GM12878 (cell line): ENCODE data around the gene UGT3A2. TPM values are rescaled to one million over a fixed set of nuclear protein-coding genes. Genes with fewer than 3 reads are reported as not detected.

Source experiments
- EGR1 ChIP-seq, 2 experiments: IDR thresholded peaks; 1 replicate in 1 of 2; 2 replicates in 1 of 2; pipeline ENCODE4 v1.6.1; 2011 to 2012; ENCODE audit warnings: low read depth in 2 of 2, low read length in 2 of 2, borderline replicate concordance in 1 of 2, mild to moderate bottlenecking in 1 of 2, moderate library complexity in 1 of 2
- EP300 ChIP-seq, 2 experiments: fragments of 150-350 bp in 1 of 2; IDR thresholded peaks; 2 replicates each; pipeline ENCODE4 v1.6.1; 2011 to 2012; ENCODE audit warnings: low read depth in 2 of 2, low read length in 2 of 2, borderline replicate concordance in 1 of 2, improper control_type of control experiment in 1 of 2, inconsistent platforms in 1 of 2; ENCODE audit not compliant: control insufficient read depth in 1 of 2
- ETV6 ChIP-seq, 2 experiments: fragments of 450-650 bp in 1 of 2; IDR thresholded peaks in 1 of 2; conservative IDR thresholded peaks in 1 of 2; 2 replicates each; pipeline ENCODE4 v1.6.1; 2014; ENCODE audit warnings: antibody characterized with exemption in 1 of 2, borderline replicate concordance in 1 of 2, low read depth in 1 of 2, mild to moderate bottlenecking in 1 of 2, moderate library complexity in 1 of 2
- HDAC6 ChIP-seq: fragments of 200-600 bp; sonication (generic); IDR thresholded peaks from one replicate; pipeline ENCODE4 v1.8.0; 2017; ENCODE audit warnings: antibody characterized with exemption; ENCODE audit not compliant: unreplicated experiment
- KDM1A ChIP-seq: fragments of 200-600 bp; sonication (generic); IDR thresholded peaks from 2 replicates; pipeline ENCODE4 v1.6.1; 2016; ENCODE audit warnings: borderline replicate concordance
- MTA2 ChIP-seq: fragments of 450-650 bp; IDR thresholded peaks from 2 replicates; pipeline ENCODE4 v1.6.1; 2016; ENCODE audit warnings: low read depth, mild to moderate bottlenecking, moderate library complexity
- NR2C2 ChIP-seq: IDR thresholded peaks from 2 replicates; pipeline ENCODE4 v1.6.1; 2011; ENCODE audit warnings: borderline replicate concordance, low read depth; ENCODE audit not compliant: control insufficient read depth, insufficient read length
- SIN3A ChIP-seq: IDR thresholded peaks from 2 replicates; pipeline ENCODE4 v1.6.1; 2012; ENCODE audit warnings: low read depth, low read length, improper control_type of control experiment
- TBL1XR1 ChIP-seq: IDR thresholded peaks from 2 replicates; pipeline ENCODE4 v1.6.1; 2012; ENCODE audit warnings: low read depth, low read length, improper control_type of control experiment
- ZNF592 ChIP-seq: fragments of 450-650 bp; IDR thresholded peaks from 2 replicates; pipeline ENCODE4 v1.6.1; 2017; ENCODE audit warnings: mild to moderate bottlenecking, moderate library complexity
- polyA plus RNA-seq, 11 experiments: library from polyadenylated mRNA; depleted of rRNA in 4 of 11; unstranded in 6 of 11; stranded (reverse) in 5 of 11; fragments of >200 nt; fragmentation: Nextera tagmentation in 4 of 11; fragmentation: Illumina TruSeq in 1 of 11; extraction: Ambion mirVana in 4 of 11; extraction: Trizol in 1 of 11; gene quantifications; 1 replicate in 1 of 11; 2 replicates in 10 of 11; pipeline versions ENCODE4 v1.2.1 to v1.2.3, GENCODE V29; 2011 to 2016; ENCODE audit warnings: inconsistent platforms in 2 of 11, missing spikeins in 2 of 11, low read depth in 1 of 11
- total RNA-seq, 4 experiments: library from RNA; depleted of rRNA in 3 of 4; stranded (reverse); fragments of >200 nt in 3 of 4; fragmentation: Illumina TruSeq in 1 of 4; extraction: Trizol in 1 of 4; gene quantifications; 2 replicates each; pipeline versions ENCODE4 v1.2.1 to v1.2.3, GENCODE V29; 2013 to 2021

The UGT3A2 gene
- total and polyA plus RNA-seq, 10 of the 15 experiments (the other 5 are each of a cell fraction or from before 2014, with no cell fraction given), result 0.02 to 0.50 (median 0.09) TPM; not detected in 7

DNA sequence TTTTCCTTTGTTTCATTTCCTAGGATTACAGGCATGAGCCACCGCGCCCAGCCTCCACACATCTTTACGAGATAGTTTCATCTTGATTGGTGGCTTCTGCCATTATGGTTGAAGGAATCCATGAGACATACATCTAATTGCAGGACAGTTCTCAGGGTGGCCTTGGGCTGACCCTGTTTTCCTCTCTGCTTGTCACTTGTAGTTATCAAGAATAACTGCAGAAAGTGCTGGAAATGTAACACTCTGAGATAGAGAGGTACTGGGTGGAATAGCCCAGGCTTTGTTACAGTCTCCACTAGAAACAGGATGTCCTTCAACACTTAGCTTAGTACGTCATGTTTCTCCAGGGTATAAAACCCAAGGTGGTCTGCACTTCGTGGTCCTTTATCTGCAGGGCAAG, 10.7 kb downstream of the UGT3A2 start (continued):
- TF ChIP-seq ZNF592 (no peak), KDM1A (no peak), ETV6 (conservative IDR thresholded peaks at IDR 0.05 in 1 of 2, IDR thresholded peaks at IDR 0.05 in 1 of 2; ENCODE audit: borderline replicate concordance in 1 of 2, low read depth in 1 of 2) (no peak), SIN3A (no peak), NR2C2 (no peak), MTA2 (no peak), EGR1 (IDR thresholded peaks at IDR 0.05; ENCODE audit: borderline replicate concordance in 1 of 2, low read depth in 2 of 2, low read length in 2 of 2) (no peak), HDAC6 (no peak), TBL1XR1 (no peak), EP300 (IDR thresholded peaks at IDR 0.05; ENCODE audit: borderline replicate concordance in 1 of 2, control insufficient read depth in 1 of 2, low read depth in 2 of 2, low read length in 2 of 2) (no peak)
- TF ChIP-seq, all 136 proteins: peak for 0
